Uterus (tissue), 2 donors: ENCODE data around the gene DEAF1.
"Not testable (repeated sequence)": the region's sequence is repeated elsewhere in the genome, so short reads cannot be mapped to it uniquely, and the experiment has no call there.

Experiments
- POLR2A ChIP-seq, 2 donors: fragments of 450-650 bp; IDR thresholded peaks; one replicate each; pipeline ENCODE4 v1.6.1; 2016; ENCODE audit warnings: antibody characterized with exemption in 2 of 2, mild to moderate bottlenecking in 1 of 2, moderate library complexity in 1 of 2
- TF ChIP-seq, protein P1 (sequence below), 4 experiments: fragments of 200-600 bp in 2 of 4; fragments of 450-650 bp in 2 of 4; sonication (generic) in 2 of 4; IDR thresholded peaks; one replicate each; pipeline ENCODE4 v1.5.1; 2016 to 2019; ENCODE audit warnings: antibody characterized with exemption in 4 of 4, mild to moderate bottlenecking in 2 of 4, moderate library complexity in 1 of 4

DNA sequence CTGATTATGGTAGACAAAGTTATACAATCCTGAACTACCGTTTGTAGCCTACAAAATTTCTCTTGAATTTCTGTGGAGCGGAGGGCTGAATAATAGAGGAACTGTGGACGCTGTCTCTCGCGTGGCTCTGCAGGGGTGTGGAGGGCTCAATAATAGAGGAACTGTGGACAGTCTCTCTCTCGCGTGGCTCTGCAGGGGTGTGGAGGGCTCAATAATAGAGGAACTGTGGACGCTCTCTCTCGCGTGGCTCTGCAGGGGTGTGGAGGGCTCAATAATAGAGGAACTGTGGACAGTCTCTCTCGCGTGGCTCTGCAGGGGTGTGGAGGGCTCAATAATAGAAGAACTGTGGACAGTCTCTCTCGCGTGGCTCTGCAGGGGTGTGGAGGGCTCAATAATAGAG lies 41.9 kb downstream of the DEAF1 start:
- TF ChIP-seq, protein P1, sequence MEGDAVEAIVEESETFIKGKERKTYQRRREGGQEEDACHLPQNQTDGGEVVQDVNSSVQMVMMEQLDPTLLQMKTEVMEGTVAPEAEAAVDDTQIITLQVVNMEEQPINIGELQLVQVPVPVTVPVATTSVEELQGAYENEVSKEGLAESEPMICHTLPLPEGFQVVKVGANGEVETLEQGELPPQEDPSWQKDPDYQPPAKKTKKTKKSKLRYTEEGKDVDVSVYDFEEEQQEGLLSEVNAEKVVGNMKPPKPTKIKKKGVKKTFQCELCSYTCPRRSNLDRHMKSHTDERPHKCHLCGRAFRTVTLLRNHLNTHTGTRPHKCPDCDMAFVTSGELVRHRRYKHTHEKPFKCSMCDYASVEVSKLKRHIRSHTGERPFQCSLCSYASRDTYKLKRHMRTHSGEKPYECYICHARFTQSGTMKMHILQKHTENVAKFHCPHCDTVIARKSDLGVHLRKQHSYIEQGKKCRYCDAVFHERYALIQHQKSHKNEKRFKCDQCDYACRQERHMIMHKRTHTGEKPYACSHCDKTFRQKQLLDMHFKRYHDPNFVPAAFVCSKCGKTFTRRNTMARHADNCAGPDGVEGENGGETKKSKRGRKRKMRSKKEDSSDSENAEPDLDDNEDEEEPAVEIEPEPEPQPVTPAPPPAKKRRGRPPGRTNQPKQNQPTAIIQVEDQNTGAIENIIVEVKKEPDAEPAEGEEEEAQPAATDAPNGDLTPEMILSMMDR (IDR thresholded peaks at IDR 0.05) = not testable (repeated sequence)
- TF ChIP-seq POLR2A (IDR thresholded peaks at IDR 0.05) = not testable (repeated sequence)
